ENCODE results near the gene KLHL25.
A peak's percentile ranks its signal among the peaks of the same experiment; 100 is the strongest.

KLHL25 gene

GRCh38 chr15:85746641-85747040 lies 48.1 kb downstream of the KLHL25 start:
- DNase-seq: no peak

GRCh38 chr15:85745525-85746150 lies 49.1 kb downstream of the KLHL25 start:
- DNase-seq: no peak

- no peak for DNase-seq
Measured at GRCh38 chr15:85745023-85745422, 49.7 kb downstream of the KLHL25 start.

- no peak for DNase-seq
Measured at GRCh38 chr15:85744579-85744978, 50.1 kb downstream of the KLHL25 start.

- no peak for DNase-seq
Measured at GRCh38 chr15:85743392-85744055, 51.2 kb downstream of the KLHL25 start.

GRCh38 chr15:85742186-85742821 lies 52.4 kb downstream of the KLHL25 start:
- no peak for DNase-seq

GRCh38 chr15:85741662-85742061 lies 53.1 kb downstream of the KLHL25 start:
- DNase-seq: no peak

GRCh38 chr15:85741021-85741421 lies 53.7 kb downstream of the KLHL25 start:
- no peak for DNase-seq

- no peak for DNase-seq
Measured at GRCh38 chr15:85737061-85737460, 57.7 kb downstream of the KLHL25 start.

GRCh38 chr15:85733416-85733815 lies 61.3 kb downstream of the KLHL25 start:
- DNase-seq: no peak

GRCh38 chr15:85730001-85730820 lies 64.5 kb downstream of the KLHL25 start:
- peak; percentile 77 for DNase-seq

- no peak for DNase-seq
Measured at GRCh38 chr15:85727068-85727467, 67.7 kb downstream of the KLHL25 start.

- DNase-seq: no peak
Measured at GRCh38 chr15:85726454-85726853, 68.3 kb downstream of the KLHL25 start.

- DNase-seq: no peak
Measured at GRCh38 chr15:85725564-85725963, 69.2 kb downstream of the KLHL25 start.

- DNase-seq: no peak
Measured at GRCh38 chr15:85725019-85725418, 69.7 kb downstream of the KLHL25 start.

GRCh38 chr15:85723960-85724945 lies 70.5 kb downstream of the KLHL25 start:
- DNase-seq: no peak

GRCh38 chr15:85722374-85723152 lies 72.2 kb downstream of the KLHL25 start:
- DNase-seq: no peak

GRCh38 chr15:85718981-85719380 lies 75.7 kb downstream of the KLHL25 start:
- DNase-seq: no peak

GRCh38 chr15:85718271-85718971 lies 76.3 kb downstream of the KLHL25 start:
- no peak for DNase-seq

GRCh38 chr15:85717212-85717611 lies 77.5 kb downstream of the KLHL25 start:
- DNase-seq: no peak

GRCh38 chr15:85716261-85716660 lies 78.5 kb downstream of the KLHL25 start:
- no peak for DNase-seq
